ENCODE results near the gene MAPK13. TPM values are rescaled to one million over a fixed set of nuclear protein-coding genes. Genes with fewer than 3 reads are reported as not detected.

The MAPK13 gene
- total and polyA plus RNA-seq, 4 experiments from 2014 or later = 29.1 to 36.8 (median 30.0) TPM

DNA sequence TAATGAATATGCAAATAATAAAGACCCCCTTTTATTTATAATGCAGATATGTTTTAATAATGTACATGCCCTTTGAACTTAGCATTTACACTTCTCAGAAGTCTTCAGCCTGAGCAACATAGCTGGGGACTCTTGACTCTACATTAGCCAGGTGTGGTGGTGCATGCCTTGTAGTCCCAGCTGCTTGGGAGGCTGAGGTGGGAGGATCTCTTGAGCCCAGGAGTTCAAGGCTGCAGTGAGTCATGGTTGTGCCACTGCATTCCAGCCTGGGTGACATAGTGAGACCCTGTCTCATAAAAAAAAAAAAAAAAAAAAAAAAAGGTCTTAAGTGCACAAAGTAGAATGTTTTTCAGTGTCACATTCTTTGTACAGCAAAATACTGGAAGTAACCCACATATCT is 17.3 kb upstream of the MAPK13 start:
- no peak for DNase-seq
- Histone ChIP-seq H3K27ac (ENCODE audit: low read depth, low read length) (no peak overlapping the region), H3K4me1 (ENCODE audit: insufficient read depth, low read length) (peaks cover 80% of the 10 kb centered on the region), H3K4me3 (ENCODE audit: low read length in 2 of 2) (no peak overlapping the region), H3K36me3 (ENCODE audit: insufficient read depth, low read length) (peaks cover 7% of the 10 kb centered on the region), H3K9me3 (ENCODE audit: control insufficient read depth in 1 of 2, low read length in 2 of 2) (no peaks in the 10 kb centered on the region), H3K27me3 (ENCODE audit: insufficient read depth, low read length) (no peaks in the 10 kb centered on the region)
- Mint-ChIP-seq H3K27ac (peak overlapping the region in 4 of 7 donors; percentile 15 to 96 (median 44)), H3K27me3 (no peaks in the 10 kb centered on the region), H3K4me1 (peaks cover 52 to 76% (median 63%) of the 10 kb centered on the region in 4 donors), H3K4me3 (no peak overlapping the region), H3K9me3 (no peaks in the 10 kb centered on the region), H3K36me3 (peaks cover 27 to 29% of the 10 kb centered on the region in 2 donors)
- ChIA-PET POLR2A (ENCODE audit: partially characterized antibody) (interaction anchor here (1.0 to 3.2 kb wide), 3 partner anchors 9 to 85 kb away, joined by 3 to 27 read pairs (median 4); partner anchors contain the start of gene MAPK14), CTCF (ENCODE audit: partially characterized antibody) (interaction anchor here (0.8 to 7.6 kb wide), 5 partner anchors 9 to 82 kb away, joined by 3 to 70 read pairs (median 5); no protein-coding TSS in a partner anchor)
- intact Hi-C loops (cut with micrococcal nuclease) = no loop called here

GRCh38 chr6:36113703-36114102 is 16.6 kb upstream of the MAPK13 start:
- no peaks in the 10 kb centered on the region for H3K9me3 Mint-ChIP-seq
- peak overlapping the region in 2 of 8 donors; percentile 36 to 38 for H3K4me3 Mint-ChIP-seq
- H3K27ac Mint-ChIP-seq = peak overlapping the region in 6 of 7 donors; percentile 6 to 96 (median 55)
- Histone ChIP-seq H3K27ac (ENCODE audit: low read depth, low read length) (no peak overlapping the region), H3K36me3 (ENCODE audit: insufficient read depth, low read length) (peaks cover 1% of the 10 kb centered on the region), H3K27me3 (ENCODE audit: insufficient read depth, low read length) (no peaks in the 10 kb centered on the region), H3K4me3 (ENCODE audit: low read length in 2 of 2) (no peak overlapping the region), H3K9me3 (ENCODE audit: control insufficient read depth in 1 of 2, low read length in 2 of 2) (no peaks in the 10 kb centered on the region), H3K4me1 (ENCODE audit: insufficient read depth, low read length) (peaks cover 80% of the 10 kb centered on the region)
- peaks cover 52 to 76% (median 64%) of the 10 kb centered on the region in 4 donors for H3K4me1 Mint-ChIP-seq
- DNase-seq = no peak
- ChIA-PET CTCF (ENCODE audit: partially characterized antibody) (interaction anchor here (1.5 to 7.6 kb wide), 3 partner anchors 9 to 13 kb away, joined by 3 to 70 read pairs (median 5); no protein-coding TSS in a partner anchor), POLR2A (ENCODE audit: partially characterized antibody) (no interaction called here)
- no peaks in the 10 kb centered on the region for H3K27me3 Mint-ChIP-seq
- H3K36me3 Mint-ChIP-seq = peaks cover 21 to 23% of the 10 kb centered on the region in 2 donors
- intact Hi-C loops (cut with micrococcal nuclease) = loop anchor here (2.0 kb wide), 1 partner anchor 13 kb away; no protein-coding TSS in a partner anchor

DNA sequence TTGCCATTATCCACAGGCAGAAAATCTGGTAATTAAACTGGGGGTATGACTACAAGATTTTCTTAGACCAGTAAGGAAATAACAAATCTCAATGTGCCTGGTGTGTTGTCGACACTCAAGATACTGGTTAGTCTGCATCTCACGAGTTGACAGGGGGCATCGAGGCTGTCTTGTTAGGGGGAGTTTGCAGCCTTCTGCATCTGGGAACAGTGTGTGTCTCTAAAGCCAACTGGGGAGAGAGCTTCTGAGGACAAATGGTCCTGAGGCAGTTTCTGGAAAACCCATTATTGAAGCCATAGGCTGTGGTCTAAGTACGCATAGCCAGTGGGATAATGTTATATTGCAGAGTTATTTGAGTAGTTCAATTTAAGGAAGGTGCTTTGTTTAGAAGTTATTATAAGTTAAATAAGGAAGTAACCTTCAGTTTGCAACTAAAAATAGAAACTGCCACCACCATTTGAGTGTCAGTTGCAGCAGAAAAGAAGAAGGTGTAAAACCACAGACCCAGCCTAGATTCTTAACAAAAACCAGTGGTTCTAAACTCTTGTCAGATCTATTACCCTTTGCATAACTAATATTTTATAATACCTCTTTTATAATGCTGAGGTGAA is 15.4 kb upstream of the MAPK13 start:
- no peaks in the 10 kb centered on the region for H3K27me3 ChIP-seq (ENCODE audit: insufficient read depth, low read length)
- intact Hi-C loops (cut with micrococcal nuclease) = loop anchor here (2.0 kb wide), 1 partner anchor 14 kb away; no protein-coding TSS in a partner anchor
- CTCF ChIA-PET (ENCODE audit: partially characterized antibody) = interaction anchor here (0.6 to 2.1 kb wide), 3 partner anchors 15 to 534 kb away, joined by 3 to 11 read pairs (median 3); no protein-coding TSS in a partner anchor
- Mint-ChIP-seq H3K9me3 (no peaks in the 10 kb centered on the region), H3K27ac (peak overlapping the region; percentile 88 to 96 (median 95)), H3K27me3 (no peaks in the 10 kb centered on the region), H3K4me3 (peak overlapping the region; percentile 7 to 92 (median 77)), H3K36me3 (peaks cover 15 to 19% of the 10 kb centered on the region in 2 donors), H3K4me1 (peaks cover 53 to 76% (median 66%) of the 10 kb centered on the region in 4 donors)
- POLR2A ChIA-PET (ENCODE audit: partially characterized antibody) = interaction anchor here (1.4 to 2.4 kb wide), 2 partner anchors 16 to 19 kb away, joined by 3 to 10 read pairs; partner anchors contain the start of gene MAPK13
- H3K27ac ChIP-seq (ENCODE audit: low read depth, low read length) = peak overlapping the region; percentile 42
- peaks cover 80% of the 10 kb centered on the region for H3K4me1 ChIP-seq (ENCODE audit: insufficient read depth, low read length)
- peak in 2 of 5 donors; percentile 35 to 41 for DNase-seq
- H3K4me3 ChIP-seq (ENCODE audit: low read length in 2 of 2) = peak overlapping the region in 1 of 2 donors; percentile 21
- no peaks in the 10 kb centered on the region for H3K9me3 ChIP-seq (ENCODE audit: control insufficient read depth in 1 of 2, low read length in 2 of 2)
- H3K36me3 ChIP-seq (ENCODE audit: insufficient read depth, low read length) = no peaks in the 10 kb centered on the region

- H3K27me3 Mint-ChIP-seq = no peaks in the 10 kb centered on the region
- peak overlapping the region in 6 of 8 donors; percentile 60 to 92 (median 78) for H3K4me3 Mint-ChIP-seq
- ChIA-PET CTCF (ENCODE audit: partially characterized antibody) (interaction anchor here (0.8 to 2.1 kb wide), 2 partner anchors 15 to 20 kb away, joined by 3 to 11 read pairs; no protein-coding TSS in a partner anchor), POLR2A (ENCODE audit: partially characterized antibody) (interaction anchor here (0.7 to 2.4 kb wide), 3 partner anchors 16 to 88 kb away, joined by 3 to 10 read pairs (median 4); partner anchors contain the start of gene MAPK13)
- no peaks in the 10 kb centered on the region for H3K36me3 ChIP-seq (ENCODE audit: insufficient read depth, low read length)
- no peak for DNase-seq
- H3K9me3 ChIP-seq (ENCODE audit: control insufficient read depth in 1 of 2, low read length in 2 of 2) = no peaks in the 10 kb centered on the region
- intact Hi-C loops (cut with micrococcal nuclease) = loop anchor here (2.0 kb wide), 1 partner anchor 15 kb away; no protein-coding TSS in a partner anchor
- peaks cover 80% of the 10 kb centered on the region for H3K4me1 ChIP-seq (ENCODE audit: insufficient read depth, low read length)
- H3K27ac Mint-ChIP-seq = peak overlapping the region; percentile 63 to 96 (median 95)
- peak overlapping the region; percentile 42 for H3K27ac ChIP-seq (ENCODE audit: low read depth, low read length)
- H3K36me3 Mint-ChIP-seq = peaks cover 15 to 16% of the 10 kb centered on the region in 2 donors
- H3K4me1 Mint-ChIP-seq = peaks cover 59 to 77% (median 67%) of the 10 kb centered on the region in 4 donors
- no peak overlapping the region for H3K4me3 ChIP-seq (ENCODE audit: low read length in 2 of 2)
- H3K9me3 Mint-ChIP-seq = no peaks in the 10 kb centered on the region
- H3K27me3 ChIP-seq (ENCODE audit: insufficient read depth, low read length) = no peaks in the 10 kb centered on the region
Observed at GRCh38 chr6:36115412-36115811, 14.9 kb upstream of the MAPK13 start.

DNA sequence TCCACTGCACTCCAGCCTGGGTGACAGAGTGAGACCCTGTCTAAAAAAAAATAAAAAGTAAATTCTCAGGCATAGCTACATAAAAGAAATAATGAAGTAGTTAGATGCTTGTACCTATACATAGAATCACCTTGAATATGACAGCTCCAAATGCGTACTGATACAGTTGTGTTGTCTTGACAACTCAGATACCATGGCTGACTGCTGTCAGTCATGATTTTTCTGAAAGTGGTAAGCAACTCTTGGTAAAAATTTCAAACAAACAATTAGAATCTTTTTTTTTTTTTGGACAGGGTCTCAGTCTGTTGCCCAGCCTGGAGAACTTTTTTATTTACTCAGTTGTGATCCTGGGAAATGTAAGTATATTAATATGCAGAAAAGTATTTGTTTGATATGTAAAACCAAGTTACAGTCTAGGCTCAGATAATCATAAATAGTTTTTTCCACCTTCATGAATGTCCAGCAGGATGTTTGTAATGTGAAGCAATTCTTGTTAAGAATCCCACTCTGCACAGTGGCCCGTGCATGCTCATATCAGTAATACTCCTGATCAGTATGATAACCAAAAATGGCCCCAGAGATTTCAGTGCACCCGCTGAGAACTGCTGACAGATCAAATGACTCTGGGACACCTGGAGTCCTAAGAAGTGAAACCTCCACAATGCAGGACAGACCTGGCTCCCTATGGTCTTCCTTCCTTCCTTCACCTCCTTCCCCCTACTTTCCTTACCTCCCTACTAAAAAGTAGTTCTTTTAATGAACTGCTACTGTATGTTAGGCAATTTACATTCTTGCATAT is 14.0 kb upstream of the MAPK13 start:
- DNase-seq = no peak
- H3K9me3 ChIP-seq (ENCODE audit: control insufficient read depth in 1 of 2, low read length in 2 of 2) = no peaks in the 10 kb centered on the region
- H3K27me3 Mint-ChIP-seq = no peaks in the 10 kb centered on the region
- H3K27me3 ChIP-seq (ENCODE audit: insufficient read depth, low read length) = no peaks in the 10 kb centered on the region
- peaks cover 88% of the 10 kb centered on the region for H3K4me1 ChIP-seq (ENCODE audit: insufficient read depth, low read length)
- no peak overlapping the region for H3K4me3 ChIP-seq (ENCODE audit: low read length in 2 of 2)
- peak overlapping the region in 6 of 8 donors; percentile 4 to 66 (median 52) for H3K4me3 Mint-ChIP-seq
- POLR2A ChIA-PET (ENCODE audit: partially characterized antibody) = interaction anchor here (0.7 to 2.4 kb wide), 3 partner anchors 15 to 88 kb away, joined by 3 to 10 read pairs (median 4); partner anchors contain the start of gene MAPK13
- peaks cover 67 to 86% (median 75%) of the 10 kb centered on the region in 4 donors for H3K4me1 Mint-ChIP-seq
- H3K36me3 ChIP-seq (ENCODE audit: insufficient read depth, low read length) = no peaks in the 10 kb centered on the region
- intact Hi-C loops (cut with micrococcal nuclease) = loop anchor here (2.0 kb wide), 1 partner anchor 15 kb away; the partner anchor contains the start of gene MAPK13
- CTCF ChIA-PET (ENCODE audit: partially characterized antibody) = interaction anchor here (0.8 to 2.1 kb wide), 2 partner anchors 15 to 21 kb away, joined by 3 to 11 read pairs; no protein-coding TSS in a partner anchor
- H3K27ac ChIP-seq (ENCODE audit: low read depth, low read length) = no peak overlapping the region
- H3K9me3 Mint-ChIP-seq = no peaks in the 10 kb centered on the region
- H3K36me3 Mint-ChIP-seq = peaks cover 9 to 16% of the 10 kb centered on the region in 2 donors
- H3K27ac Mint-ChIP-seq = peak overlapping the region in 6 of 7 donors; percentile 43 to 96 (median 70)

DNA sequence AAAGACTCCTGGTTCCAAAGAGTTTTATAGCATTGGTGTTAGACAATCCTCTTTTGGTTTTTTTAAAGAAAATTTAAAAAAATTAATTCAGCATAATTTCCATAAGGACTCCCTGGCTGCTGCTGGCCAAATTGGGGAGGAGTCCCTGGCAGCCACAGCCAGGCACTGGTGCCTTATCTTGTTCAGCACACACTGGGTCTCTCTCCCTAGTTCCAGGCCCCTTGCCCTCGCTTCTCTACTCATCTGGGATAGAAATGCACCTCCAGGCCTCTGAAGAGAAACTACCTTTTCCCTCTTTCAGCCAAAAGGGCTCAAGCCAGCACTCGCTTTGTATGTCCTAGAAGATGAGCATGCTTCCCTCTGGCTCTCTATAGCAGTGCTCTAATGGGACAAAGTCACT is 13.4 kb upstream of the MAPK13 start:
- Histone ChIP-seq H3K4me3 (ENCODE audit: low read length in 2 of 2) (no peak overlapping the region), H3K9me3 (ENCODE audit: control insufficient read depth in 1 of 2, low read length in 2 of 2) (no peaks in the 10 kb centered on the region), H3K27ac (ENCODE audit: low read depth, low read length) (no peak overlapping the region), H3K4me1 (ENCODE audit: insufficient read depth, low read length) (peaks cover 94% of the 10 kb centered on the region), H3K27me3 (ENCODE audit: insufficient read depth, low read length) (no peaks in the 10 kb centered on the region), H3K36me3 (ENCODE audit: insufficient read depth, low read length) (no peaks in the 10 kb centered on the region)
- peaks cover 4 to 16% of the 10 kb centered on the region in 2 donors for H3K36me3 Mint-ChIP-seq
- intact Hi-C loops (cut with micrococcal nuclease) = loop anchor here (2.0 kb wide), 1 partner anchor 14 kb away; the partner anchor contains the start of gene MAPK13
- peak overlapping the region in 6 of 8 donors; percentile 23 to 83 (median 50) for H3K4me3 Mint-ChIP-seq
- no peaks in the 10 kb centered on the region for H3K27me3 Mint-ChIP-seq
- H3K9me3 Mint-ChIP-seq = no peaks in the 10 kb centered on the region
- POLR2A ChIA-PET (ENCODE audit: partially characterized antibody) = interaction anchor here (2.2 kb wide), 1 partner anchor 8 kb away, joined by 10 read pairs; no protein-coding TSS in a partner anchor
- CTCF ChIA-PET (ENCODE audit: partially characterized antibody) = interaction anchor here (1.2 to 1.7 kb wide), 2 partner anchors 18 to 22 kb away, joined by 4 to 10 read pairs; no protein-coding TSS in a partner anchor
- peak overlapping the region in 6 of 7 donors; percentile 35 to 99 (median 88) for H3K27ac Mint-ChIP-seq
- peaks cover 73 to 92% (median 81%) of the 10 kb centered on the region in 4 donors for H3K4me1 Mint-ChIP-seq
- DNase-seq = no peak

All from CD4-positive, alpha-beta memory T cell (primary cell).